ENCODE data around the gene MAP3K4.

The MAP3K4 gene

GRCh38 chr6:161041274-161041673 is 49.7 kb downstream of the MAP3K4 start:
- no peak for DNase-seq (ENCODE audit: low spot score)

- DNase-seq (ENCODE audit: low spot score), result no peak
These were observed 52.8 kb downstream of the MAP3K4 start for GRCh38 chr6:161044335-161044734.

GRCh38 chr6:161048641-161049040 is 57.1 kb downstream of the MAP3K4 start:
- no peak for DNase-seq (ENCODE audit: low spot score)

- no peak for DNase-seq (ENCODE audit: low spot score)
These were observed 58.7 kb downstream of the MAP3K4 start for GRCh38 chr6:161050134-161050765.

GRCh38 chr6:161053103-161053502 is 61.5 kb downstream of the MAP3K4 start:
- no peak for DNase-seq (ENCODE audit: low spot score)

- DNase-seq (ENCODE audit: low spot score), result no peak
These were observed 63.3 kb downstream of the MAP3K4 start for GRCh38 chr6:161054876-161055275.

- DNase-seq (ENCODE audit: low spot score), result no peak
These were observed 64.9 kb downstream of the MAP3K4 start for GRCh38 chr6:161056451-161056850.

- DNase-seq (ENCODE audit: low spot score), result no peak
These were observed 65.8 kb downstream of the MAP3K4 start for GRCh38 chr6:161057103-161058091.

GRCh38 chr6:161058741-161059140 is 67.2 kb downstream of the MAP3K4 start:
- no peak for DNase-seq (ENCODE audit: low spot score)

- no peak for DNase-seq (ENCODE audit: low spot score)
These were observed 70.0 kb downstream of the MAP3K4 start for GRCh38 chr6:161061576-161061975.

- no peak for DNase-seq (ENCODE audit: low spot score)
These were observed 73.3 kb downstream of the MAP3K4 start for GRCh38 chr6:161064915-161065314.

- no peak for DNase-seq (ENCODE audit: low spot score)
These were observed 74.9 kb downstream of the MAP3K4 start for GRCh38 chr6:161066511-161066910.

GRCh38 chr6:161067749-161068148 is 76.2 kb downstream of the MAP3K4 start:
- no peak for DNase-seq (ENCODE audit: low spot score)

- no peak for DNase-seq (ENCODE audit: low spot score)
These were observed 76.8 kb downstream of the MAP3K4 start for GRCh38 chr6:161068321-161068741.

GRCh38 chr6:161073930-161074329 is 82.4 kb downstream of the MAP3K4 start:
- DNase-seq (ENCODE audit: low spot score), result no peak

- no peak for DNase-seq (ENCODE audit: low spot score)
These were observed 83.0 kb downstream of the MAP3K4 start for GRCh38 chr6:161074496-161075121.

GRCh38 chr6:161076181-161076677 is 84.7 kb downstream of the MAP3K4 start:
- DNase-seq (ENCODE audit: low spot score), result no peak

GRCh38 chr6:161079566-161080262 is 88.1 kb downstream of the MAP3K4 start:
- no peak for DNase-seq (ENCODE audit: low spot score)

- no peak for DNase-seq (ENCODE audit: low spot score)
These were observed 88.8 kb downstream of the MAP3K4 start for GRCh38 chr6:161080263-161080970.

GRCh38 chr6:161082215-161082614 is 90.6 kb downstream of the MAP3K4 start:
- DNase-seq (ENCODE audit: low spot score), result no peak

- DNase-seq (ENCODE audit: low spot score), result no peak
These were observed 93.7 kb downstream of the MAP3K4 start for GRCh38 chr6:161085246-161085645.
